ENCODE results near the gene PCSK5.

PCSK5 gene

DNA sequence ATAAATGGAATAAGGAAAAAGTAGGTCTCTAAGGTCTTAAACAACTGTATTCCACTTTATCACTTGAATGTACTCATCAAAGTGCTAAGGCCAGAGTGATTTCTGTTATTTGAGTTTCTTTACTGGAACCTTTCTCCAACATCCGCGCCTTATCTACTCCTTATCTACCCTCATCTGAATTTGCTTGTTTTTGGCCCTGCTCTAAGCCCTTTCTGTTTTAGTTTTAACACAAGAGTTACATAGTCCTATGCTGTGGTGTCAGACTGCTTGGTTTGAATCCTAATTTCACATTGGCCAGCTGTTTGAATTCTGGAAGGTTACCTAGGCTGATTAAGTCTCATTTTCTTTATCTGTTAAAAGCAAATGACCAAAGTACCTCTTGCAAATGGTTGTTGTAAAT, 128.3 kb downstream of the PCSK5 start:
- no peaks in the 10 kb centered on the region for H3K9me3 ChIP-seq

DNA sequence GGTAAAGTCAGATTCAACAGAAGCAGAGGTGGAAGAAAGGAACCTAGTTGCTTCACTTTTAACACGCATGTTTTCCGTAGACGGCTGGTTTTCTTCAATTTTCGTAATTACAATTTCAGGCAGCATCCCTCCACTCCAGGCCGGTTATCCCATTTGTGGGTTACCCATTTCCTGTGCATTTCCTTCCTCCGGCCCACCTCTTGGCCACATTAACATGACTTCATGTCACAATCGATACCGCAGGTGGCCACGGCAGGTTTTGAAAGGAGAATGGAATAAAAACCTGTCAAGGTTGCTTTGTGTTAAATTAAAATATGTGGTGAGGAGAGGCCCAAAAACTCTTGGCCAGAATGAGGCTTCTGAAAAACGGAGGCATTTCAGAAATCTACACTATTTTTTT, 130.2 kb downstream of the PCSK5 start:
- no peaks in the 10 kb centered on the region for H3K36me3 ChIP-seq
- no peak overlapping the region for H3K27ac ChIP-seq
- TF ChIP-seq, protein P1, sequence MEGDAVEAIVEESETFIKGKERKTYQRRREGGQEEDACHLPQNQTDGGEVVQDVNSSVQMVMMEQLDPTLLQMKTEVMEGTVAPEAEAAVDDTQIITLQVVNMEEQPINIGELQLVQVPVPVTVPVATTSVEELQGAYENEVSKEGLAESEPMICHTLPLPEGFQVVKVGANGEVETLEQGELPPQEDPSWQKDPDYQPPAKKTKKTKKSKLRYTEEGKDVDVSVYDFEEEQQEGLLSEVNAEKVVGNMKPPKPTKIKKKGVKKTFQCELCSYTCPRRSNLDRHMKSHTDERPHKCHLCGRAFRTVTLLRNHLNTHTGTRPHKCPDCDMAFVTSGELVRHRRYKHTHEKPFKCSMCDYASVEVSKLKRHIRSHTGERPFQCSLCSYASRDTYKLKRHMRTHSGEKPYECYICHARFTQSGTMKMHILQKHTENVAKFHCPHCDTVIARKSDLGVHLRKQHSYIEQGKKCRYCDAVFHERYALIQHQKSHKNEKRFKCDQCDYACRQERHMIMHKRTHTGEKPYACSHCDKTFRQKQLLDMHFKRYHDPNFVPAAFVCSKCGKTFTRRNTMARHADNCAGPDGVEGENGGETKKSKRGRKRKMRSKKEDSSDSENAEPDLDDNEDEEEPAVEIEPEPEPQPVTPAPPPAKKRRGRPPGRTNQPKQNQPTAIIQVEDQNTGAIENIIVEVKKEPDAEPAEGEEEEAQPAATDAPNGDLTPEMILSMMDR (IDR thresholded peaks at IDR 0.05) = no peak
- H3K4me3 ChIP-seq (ENCODE audit: low read depth in 1 of 2, low read length in 1 of 2) = no peak overlapping the region
- H3K4me1 ChIP-seq (ENCODE audit: control insufficient read depth in 1 of 2, insufficient read depth in 1 of 2, low read depth in 1 of 2, low read length in 1 of 2) = peaks cover 31 to 42% of the 10 kb centered on the region in 2 experiments
- no peaks in the 10 kb centered on the region for H3K9me3 ChIP-seq
- H3K27me3 ChIP-seq = no peaks in the 10 kb centered on the region

More for the DNA sequence above, 128.3 kb downstream of the PCSK5 start:
- Histone ChIP-seq H3K36me3 (no peaks in the 10 kb centered on the region), H3K27me3 (no peaks in the 10 kb centered on the region), H3K27ac (no peak overlapping the region), H3K4me1 (ENCODE audit: control insufficient read depth in 1 of 2, insufficient read depth in 1 of 2, low read depth in 1 of 2, low read length in 1 of 2) (peaks cover 28 to 42% of the 10 kb centered on the region in 2 experiments), H3K4me3 (ENCODE audit: low read depth in 1 of 2, low read length in 1 of 2) (no peak overlapping the region)
- TF ChIP-seq, protein P1 (IDR thresholded peaks at IDR 0.05) = no peak

DNA sequence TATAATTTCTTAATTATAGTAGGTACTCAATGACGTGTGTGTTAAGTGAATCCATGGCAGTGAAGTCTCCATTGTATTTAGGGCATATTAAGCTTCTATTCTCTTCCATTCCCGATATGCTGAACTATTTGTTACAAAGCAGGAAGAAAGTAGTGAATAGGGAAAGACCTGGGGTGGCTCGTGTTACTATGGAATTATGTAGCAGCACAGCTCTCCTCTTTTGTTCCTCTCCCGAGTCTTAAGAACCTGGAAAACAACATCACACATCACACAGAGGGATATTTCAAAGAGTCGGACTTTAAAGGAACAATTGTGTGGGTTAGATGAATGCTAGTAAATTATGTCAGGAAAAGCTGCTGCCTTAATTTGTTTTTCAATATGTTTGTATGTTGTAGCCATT, 131.8 kb downstream of the PCSK5 start:
- TF ChIP-seq, protein P1 (IDR thresholded peaks at IDR 0.05) = no peak
- H3K27ac ChIP-seq = no peak overlapping the region
- no peaks in the 10 kb centered on the region for H3K27me3 ChIP-seq
- H3K9me3 ChIP-seq = no peaks in the 10 kb centered on the region
- H3K4me3 ChIP-seq (ENCODE audit: low read depth in 1 of 2, low read length in 1 of 2) = no peak overlapping the region
- no peaks in the 10 kb centered on the region for H3K36me3 ChIP-seq
- H3K4me1 ChIP-seq (ENCODE audit: control insufficient read depth in 1 of 2, insufficient read depth in 1 of 2, low read depth in 1 of 2, low read length in 1 of 2) = peaks cover 31 to 42% of the 10 kb centered on the region in 2 experiments

DNA sequence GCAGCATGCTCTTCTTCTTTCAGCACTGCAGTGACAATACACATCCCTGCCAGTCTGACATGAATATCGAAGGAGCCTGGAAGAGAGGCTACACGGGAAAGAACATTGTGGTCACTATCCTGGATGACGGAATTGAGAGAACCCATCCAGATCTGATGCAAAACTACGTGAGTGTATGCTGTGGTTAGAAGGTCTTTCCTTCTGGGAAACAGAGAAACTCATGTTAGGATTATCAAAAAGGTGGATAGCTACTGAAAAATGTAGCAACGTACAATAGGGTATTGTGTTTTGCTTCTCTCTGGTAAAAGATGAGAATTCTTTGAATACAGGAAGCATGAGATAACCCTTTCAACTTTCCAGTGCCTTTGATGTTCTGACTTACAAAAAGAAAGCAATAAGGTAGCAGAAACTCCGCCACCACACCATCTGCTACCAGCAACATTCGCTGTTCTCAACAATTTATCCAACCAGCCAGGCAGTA, 133.3 kb downstream of the PCSK5 start:
- Histone ChIP-seq H3K4me3 (ENCODE audit: low read depth in 1 of 2, low read length in 1 of 2) (no peak overlapping the region), H3K4me1 (ENCODE audit: control insufficient read depth in 1 of 2, insufficient read depth in 1 of 2, low read depth in 1 of 2, low read length in 1 of 2) (peaks cover 31 to 42% of the 10 kb centered on the region in 2 experiments)

GRCh38 chr9:76025286-76025685, 134.8 kb downstream of the PCSK5 start:
- TF ChIP-seq, protein P1 (IDR thresholded peaks at IDR 0.05) = no peak
- Histone ChIP-seq H3K27ac (no peak overlapping the region), H3K4me3 (ENCODE audit: low read depth in 1 of 2, low read length in 1 of 2) (no peak overlapping the region), H3K36me3 (no peaks in the 10 kb centered on the region), H3K4me1 (ENCODE audit: control insufficient read depth in 1 of 2, insufficient read depth in 1 of 2, low read depth in 1 of 2, low read length in 1 of 2) (peaks cover 23 to 32% of the 10 kb centered on the region in 2 experiments), H3K9me3 (no peaks in the 10 kb centered on the region), H3K27me3 (no peaks in the 10 kb centered on the region)

More for the DNA sequence above, 133.3 kb downstream of the PCSK5 start:
- TF ChIP-seq, protein P1 (IDR thresholded peaks at IDR 0.05) = no peak
- H3K27me3 ChIP-seq = no peaks in the 10 kb centered on the region
- H3K9me3 ChIP-seq = no peaks in the 10 kb centered on the region
- H3K27ac ChIP-seq = no peak overlapping the region
- H3K36me3 ChIP-seq = no peaks in the 10 kb centered on the region
